Hepatocyte (in vitro differentiated cells): ENCODE results near the gene RRAGA. TPM values are rescaled to one million over a fixed set of nuclear protein-coding genes. Genes with fewer than 3 reads are reported as not detected.

Source experiments
- DNase-seq: peaks from one replicate; pipeline ENCODE4 v3.0.0-alpha.2; 2016; ENCODE audit warnings: low spot score
- H2AFZ ChIP-seq: fragments of 200-600 bp; sonication (generic); 2 replicates; pipeline ENCODE4 v1.6.0; 2016; ENCODE audit warnings: antibody characterized with exemption, mild to moderate bottlenecking
- H3K27ac ChIP-seq: fragments of 200-600 bp; sonication (generic); 2 replicates; pipeline ENCODE4 v1.5.1; 2016; ENCODE audit warnings: mild to moderate bottlenecking
- H3K27me3 ChIP-seq: fragments of 200-600 bp; sonication (generic); 2 replicates; pipeline ENCODE4 v1.6.1; 2016
- H3K36me3 ChIP-seq: fragments of 200-600 bp; sonication (generic); replicated peaks from 2 replicates; pipeline ENCODE4 v1.5.1; 2016; ENCODE audit warnings: low read depth; ENCODE audit not compliant: insufficient read depth
- H3K4me1 ChIP-seq: fragments of 200-600 bp; sonication (generic); 2 replicates; pipeline ENCODE4 v1.5.1; 2016; ENCODE audit warnings: mild to moderate bottlenecking, moderate library complexity; ENCODE audit not compliant: insufficient read depth
- H3K4me2 ChIP-seq: fragments of 200-600 bp; sonication (generic); 2 replicates; pipeline ENCODE4 v1.6.0; 2016
- H3K4me3 ChIP-seq: fragments of 200-600 bp; sonication (generic); 2 replicates; pipeline ENCODE4 v1.5.1; 2016; ENCODE audit warnings: mild to moderate bottlenecking
- H3K79me2 ChIP-seq: fragments of 200-600 bp; sonication (generic); 2 replicates; pipeline ENCODE4 v1.6.0; 2017; ENCODE audit warnings: mild to moderate bottlenecking
- H3K9me2 ChIP-seq: fragments of 200-600 bp; sonication (generic); replicated peaks from 2 replicates; pipeline ENCODE4 v1.6.0; 2017; ENCODE audit warnings: mild to moderate bottlenecking; ENCODE audit not compliant: insufficient read depth
- H3K9me3 ChIP-seq: fragments of 200-600 bp; sonication (generic); 2 replicates; pipeline ENCODE4 v1.5.1; 2016; ENCODE audit warnings: low read depth, mild to moderate bottlenecking
- H4K20me1 ChIP-seq: fragments of 200-600 bp; sonication (generic); 2 replicates; pipeline ENCODE4 v1.6.0; 2016; ENCODE audit warnings: mild to moderate bottlenecking; ENCODE audit not compliant: insufficient read depth, poor library complexity, severe bottlenecking
- EZH2 ChIP-seq: fragments of 200-600 bp; sonication (generic); IDR thresholded peaks from 2 replicates; pipeline ENCODE4 v1.6.1; 2016; ENCODE audit warnings: antibody characterized with exemption, mild to moderate bottlenecking, borderline replicate concordance
- EZH2phosphoT487 ChIP-seq: fragments of 200-600 bp; sonication (generic); IDR thresholded peaks from one replicate; pipeline ENCODE4 v1.6.1; 2018; ENCODE audit warnings: antibody characterized with exemption, mild to moderate bottlenecking, low read depth, moderate library complexity; ENCODE audit not compliant: unreplicated experiment, severe bottlenecking
- WGBS: methylation state at CpG from one replicate; pipeline ENCODE4 v1.1.6; 2016; ENCODE audit warnings: low lambda C conversion rate; ENCODE audit errors: missing lambda C conversion rate; 5-methylcytosine and 5-hydroxymethylcytosine counted together
- polyA plus RNA-seq: library from polyadenylated mRNA; unstranded; fragments of >200 nt; fragmentation: Nextera tagmentation; extraction: Ambion mirVana; gene quantifications from 2 replicates; pipeline ENCODE4 v1.2.1, GENCODE V29; 2016
- total RNA-seq: library from RNA; depleted of rRNA; stranded (reverse); fragments of >200 nt; gene quantifications from 2 replicates; pipeline ENCODE4 v1.2.3, GENCODE V29; 2014
- TF ChIP-seq, protein P1 (sequence below): fragments of 200-600 bp; sonication (generic); IDR thresholded peaks from 2 replicates; pipeline ENCODE4 v1.5.1; 2016; ENCODE audit warnings: antibody characterized with exemption, mild to moderate bottlenecking; ENCODE audit not compliant: poor library complexity

The RRAGA gene, protein sequence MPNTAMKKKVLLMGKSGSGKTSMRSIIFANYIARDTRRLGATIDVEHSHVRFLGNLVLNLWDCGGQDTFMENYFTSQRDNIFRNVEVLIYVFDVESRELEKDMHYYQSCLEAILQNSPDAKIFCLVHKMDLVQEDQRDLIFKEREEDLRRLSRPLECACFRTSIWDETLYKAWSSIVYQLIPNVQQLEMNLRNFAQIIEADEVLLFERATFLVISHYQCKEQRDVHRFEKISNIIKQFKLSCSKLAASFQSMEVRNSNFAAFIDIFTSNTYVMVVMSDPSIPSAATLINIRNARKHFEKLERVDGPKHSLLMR
- 63.8 and 84.2 TPM in 2 replicates for total RNA-seq
- 127 and 147 TPM in 2 replicates for polyA plus RNA-seq

DNA sequence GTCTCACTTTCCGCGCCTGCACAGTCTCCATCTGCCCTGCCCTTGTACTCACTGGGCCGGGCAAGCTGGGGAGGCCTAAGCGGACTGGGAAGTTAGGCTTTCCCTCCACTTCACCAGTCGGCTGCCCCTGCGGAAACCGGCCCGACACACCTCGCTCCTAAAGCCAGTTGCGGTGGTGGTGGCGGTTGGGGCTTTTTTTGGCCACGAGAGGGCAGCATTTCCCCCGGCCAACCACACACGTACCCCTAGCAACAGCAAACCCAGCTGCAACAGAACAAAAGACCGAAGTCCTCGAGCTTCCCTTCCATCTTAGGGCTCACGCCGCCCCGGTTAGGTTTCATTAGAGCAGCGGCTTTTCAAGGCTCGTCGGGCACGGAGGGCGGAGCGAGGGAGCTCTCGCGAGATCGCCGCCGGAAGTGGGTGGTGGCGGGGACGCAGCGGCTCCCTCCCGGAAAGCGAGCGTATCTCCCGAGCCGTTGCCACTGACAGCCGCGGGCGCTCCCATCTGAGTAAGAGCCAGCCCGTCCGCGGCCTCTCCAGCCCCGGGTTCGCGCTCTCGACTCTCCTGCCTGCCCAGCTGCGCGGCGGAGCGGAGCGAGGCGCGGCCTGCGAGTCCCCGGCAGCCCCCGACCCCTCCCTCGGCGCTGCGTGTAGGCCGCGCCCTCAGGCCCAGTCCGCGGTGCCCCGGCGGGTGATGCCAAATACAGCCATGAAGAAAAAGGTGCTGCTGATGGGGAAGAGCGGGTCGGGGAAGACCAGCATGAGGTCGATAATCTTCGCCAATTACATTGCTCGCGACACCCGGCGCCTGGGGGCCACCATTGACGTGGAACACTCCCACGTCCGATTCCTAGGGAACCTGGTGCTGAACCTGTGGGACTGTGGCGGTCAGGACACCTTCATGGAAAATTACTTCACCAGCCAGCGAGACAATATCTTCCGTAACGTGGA, at the start of gene RRAGA:
Gene RRAGA (plus strand): TSS at position 462 of the 951 bp plus-strand sequence. CDS start 233 bp downstream, at position 695.
- no peaks in the 10 kb centered on the region for H3K27me3 ChIP-seq
- TF ChIP-seq EZH2: no peak
- TF ChIP-seq, protein P1, sequence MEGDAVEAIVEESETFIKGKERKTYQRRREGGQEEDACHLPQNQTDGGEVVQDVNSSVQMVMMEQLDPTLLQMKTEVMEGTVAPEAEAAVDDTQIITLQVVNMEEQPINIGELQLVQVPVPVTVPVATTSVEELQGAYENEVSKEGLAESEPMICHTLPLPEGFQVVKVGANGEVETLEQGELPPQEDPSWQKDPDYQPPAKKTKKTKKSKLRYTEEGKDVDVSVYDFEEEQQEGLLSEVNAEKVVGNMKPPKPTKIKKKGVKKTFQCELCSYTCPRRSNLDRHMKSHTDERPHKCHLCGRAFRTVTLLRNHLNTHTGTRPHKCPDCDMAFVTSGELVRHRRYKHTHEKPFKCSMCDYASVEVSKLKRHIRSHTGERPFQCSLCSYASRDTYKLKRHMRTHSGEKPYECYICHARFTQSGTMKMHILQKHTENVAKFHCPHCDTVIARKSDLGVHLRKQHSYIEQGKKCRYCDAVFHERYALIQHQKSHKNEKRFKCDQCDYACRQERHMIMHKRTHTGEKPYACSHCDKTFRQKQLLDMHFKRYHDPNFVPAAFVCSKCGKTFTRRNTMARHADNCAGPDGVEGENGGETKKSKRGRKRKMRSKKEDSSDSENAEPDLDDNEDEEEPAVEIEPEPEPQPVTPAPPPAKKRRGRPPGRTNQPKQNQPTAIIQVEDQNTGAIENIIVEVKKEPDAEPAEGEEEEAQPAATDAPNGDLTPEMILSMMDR: peak; percentile 92
- WGBS: 1% methylated on average over 82 of the region's 82 CpGs
- H3K9me2 ChIP-seq: no peaks in the 10 kb centered on the region
- H3K27ac ChIP-seq: peak within 1 kb of the TSS; percentile 99
- peak within 1 kb of the TSS; percentile 83 for H2AFZ ChIP-seq
- H3K36me3 ChIP-seq: no peaks in the 10 kb centered on the region
- peaks cover 18% of the 10 kb centered on the region for H4K20me1 ChIP-seq
- DNase-seq: peak; percentile 98
- peaks cover 26% of the 10 kb centered on the region for H3K4me1 ChIP-seq
- peaks cover 34% of the 10 kb centered on the region for H3K79me2 ChIP-seq
- H3K4me3 ChIP-seq: peak within 1 kb of the TSS; percentile 81
- no peaks in the 10 kb centered on the region for H3K9me3 ChIP-seq
- peak within 1 kb of the TSS; percentile 90 for H3K4me2 ChIP-seq

DNA sequence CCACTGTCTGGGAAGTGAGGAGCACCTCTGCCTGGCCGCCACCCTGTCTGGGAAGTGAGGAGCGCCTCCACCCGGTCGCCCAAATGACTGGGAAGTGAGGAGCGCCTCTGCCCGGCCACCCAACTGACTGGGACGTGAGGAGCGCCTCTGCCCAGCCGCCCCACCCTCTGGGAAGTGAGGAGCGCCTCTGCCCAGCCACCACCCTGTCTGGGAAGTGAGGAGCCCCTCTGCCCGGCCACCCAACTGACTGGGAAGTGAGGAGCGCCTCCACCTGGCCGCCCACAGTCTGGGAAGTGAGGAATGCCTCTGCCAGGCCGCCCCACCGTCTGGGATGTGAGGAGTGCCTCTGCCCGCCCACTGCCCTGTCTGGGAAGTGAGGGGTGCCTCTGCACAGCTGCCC, 49.1 kb upstream of the RRAGA start:
- Histone ChIP-seq H3K27me3 (no peaks in the 10 kb centered on the region), H3K9me3 (no peaks in the 10 kb centered on the region), H4K20me1 (no peaks in the 10 kb centered on the region), H3K4me2 (no peak overlapping the region), H3K79me2 (no peaks in the 10 kb centered on the region), H2AFZ (no peak overlapping the region), H3K36me3 (no peaks in the 10 kb centered on the region), H3K4me3 (no peak overlapping the region), H3K4me1 (peaks cover 3% of the 10 kb centered on the region), H3K9me2 (no peaks in the 10 kb centered on the region), H3K27ac (no peak overlapping the region)
- DNase-seq: no peak
- WGBS: 96% methylated on average over 9 of the region's 16 CpGs
- TF ChIP-seq EZH2 (no peak), EZH2phosphoT487 (no peak)
- TF ChIP-seq, protein P1: no peak

DNA sequence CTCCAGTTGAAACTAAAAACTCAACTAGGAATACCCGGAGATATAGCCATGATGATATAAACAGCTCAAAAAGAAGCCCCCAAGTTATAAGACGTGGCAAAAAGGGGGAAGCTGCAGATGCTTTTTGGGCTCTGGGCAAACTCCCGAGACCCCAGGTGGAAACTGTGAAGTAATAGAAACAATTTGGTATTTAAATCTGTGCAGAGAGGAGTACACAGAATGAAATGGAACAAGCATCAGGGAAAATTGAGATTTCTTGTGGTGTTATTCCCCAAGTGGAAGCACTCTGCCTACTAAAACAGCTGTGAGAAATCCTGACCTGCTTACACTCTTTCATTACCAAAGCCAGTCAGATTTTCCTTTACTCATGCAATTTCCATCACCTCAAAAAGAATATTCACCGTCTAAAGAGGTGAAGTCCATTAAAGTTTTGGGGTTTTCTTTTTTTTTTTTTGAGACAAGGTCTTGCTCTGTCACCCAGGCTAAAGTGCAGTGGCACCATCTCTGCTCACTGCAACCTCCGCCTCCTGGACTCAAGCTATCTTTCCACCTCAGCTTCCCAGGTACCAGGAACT, 39.7 kb upstream of the RRAGA start:
- 82% methylated on average over 5 of the region's 5 CpGs for WGBS
- no peak overlapping the region for H3K27ac ChIP-seq
- no peaks in the 10 kb centered on the region for H3K4me1 ChIP-seq
- no peak for TF ChIP-seq EZH2
- no peak for TF ChIP-seq EZH2phosphoT487
- TF ChIP-seq, protein P1: no peak
- H3K4me2 ChIP-seq: no peak overlapping the region
- DNase-seq: no peak
- no peaks in the 10 kb centered on the region for H3K27me3 ChIP-seq
- no peaks in the 10 kb centered on the region for H3K9me2 ChIP-seq
- no peaks in the 10 kb centered on the region for H3K79me2 ChIP-seq
- H3K36me3 ChIP-seq: no peaks in the 10 kb centered on the region
- no peak overlapping the region for H3K4me3 ChIP-seq
- no peak overlapping the region for H2AFZ ChIP-seq
- H4K20me1 ChIP-seq: no peaks in the 10 kb centered on the region
- no peaks in the 10 kb centered on the region for H3K9me3 ChIP-seq
